ENCODE data around the gene C5AR2. TPM values are rescaled to one million over a fixed set of nuclear protein-coding genes. Genes with fewer than 3 reads are reported as not detected.
"Not testable (repeated sequence)": the region's sequence is repeated elsewhere in the genome, so short reads cannot be mapped to it uniquely, and the experiment has no call there.

Gene C5AR2
- 2.2 TPM for total RNA-seq

- ATAC-seq: peak; percentile 24
- DNase-seq (ENCODE audit: low spot score): no peak
Measured at GRCh38 chr19:47331931-47332547, at the start of gene C5AR2. TSS of gene C5AR2 (plus strand) at chr19:47332175. CDS start at chr19:47340800, 8,625 bp downstream.

GRCh38 chr19:47283405-47284059 is 48.4 kb upstream of the C5AR2 start:
- ATAC-seq (no peak), DNase-seq (ENCODE audit: low spot score) (no peak)

GRCh38 chr19:47284324-47284899 is 47.6 kb upstream of the C5AR2 start:
- DNase-seq (ENCODE audit: low spot score): no peak
- peak; percentile 83 for ATAC-seq

GRCh38 chr19:47296036-47296435 is 35.9 kb upstream of the C5AR2 start:
- ATAC-seq (peak; percentile 98), DNase-seq (ENCODE audit: low spot score) (peak; percentile 75)

- not testable (repeated sequence) for ATAC-seq; DNase-seq (ENCODE audit: low spot score)
Measured at GRCh38 chr19:47300867-47301266, 31.1 kb upstream of the C5AR2 start.

- no peak for ATAC-seq
Measured at GRCh38 chr19:47302249-47302648, 29.7 kb upstream of the C5AR2 start.

GRCh38 chr19:47303966-47304365 is 28.0 kb upstream of the C5AR2 start:
- DNase-seq (ENCODE audit: low spot score) (no peak), ATAC-seq (no peak)

More at GRCh38 chr19:47302249-47302648, 29.7 kb upstream of the C5AR2 start:
- DNase-seq (ENCODE audit: low spot score): no peak

GRCh38 chr19:47305309-47305751 is 26.6 kb upstream of the C5AR2 start:
- DNase-seq (ENCODE audit: low spot score) (peak; percentile 82), ATAC-seq (peak; percentile 96)

GRCh38 chr19:47306303-47306702 is 25.7 kb upstream of the C5AR2 start:
- ATAC-seq: no peak
- no peak for DNase-seq (ENCODE audit: low spot score)

- no peak for ATAC-seq
- no peak for DNase-seq (ENCODE audit: low spot score)
Measured at GRCh38 chr19:47309038-47309437, 22.9 kb upstream of the C5AR2 start.

- ATAC-seq: peak; percentile 8
- DNase-seq (ENCODE audit: low spot score): no peak
Measured at GRCh38 chr19:47309608-47310007, 22.4 kb upstream of the C5AR2 start, which contains the start of gene C5AR1. TSS of gene C5AR1 (plus strand) at chr19:47309861. CDS start at chr19:47309896, 35 bp downstream.

- DNase-seq (ENCODE audit: low spot score) (no peak), ATAC-seq (no peak)
Measured at GRCh38 chr19:47310323-47310722, 21.7 kb upstream of the C5AR2 start.

GRCh38 chr19:47310819-47311218 is 21.2 kb upstream of the C5AR2 start:
- ATAC-seq (no peak), DNase-seq (ENCODE audit: low spot score) (no peak)

- no peak for DNase-seq (ENCODE audit: low spot score)
- ATAC-seq: no peak
Measured at GRCh38 chr19:47312366-47313006, 19.5 kb upstream of the C5AR2 start.

- DNase-seq (ENCODE audit: low spot score): no peak
- peak; percentile 3 for ATAC-seq
Measured at GRCh38 chr19:47313754-47314295, 18.1 kb upstream of the C5AR2 start.

- DNase-seq (ENCODE audit: low spot score): peak; percentile 90
- ATAC-seq: peak; percentile 86
Measured at GRCh38 chr19:47315125-47315821, 16.7 kb upstream of the C5AR2 start.

- DNase-seq (ENCODE audit: low spot score) (no peak), ATAC-seq (no peak)
Measured at GRCh38 chr19:47316513-47316912, 15.5 kb upstream of the C5AR2 start.

GRCh38 chr19:47319923-47320871 is 11.8 kb upstream of the C5AR2 start:
- no peak for DNase-seq (ENCODE audit: low spot score)
- no peak for ATAC-seq

- no peak for DNase-seq (ENCODE audit: low spot score)
- no peak for ATAC-seq
Measured at GRCh38 chr19:47321630-47322029, 10.3 kb upstream of the C5AR2 start.

Measured in left lobe of liver (tissue), 2 donors.